T-cell (primary cell): Measurements from ENCODE around the gene MVB12B. TPM values are rescaled to one million over a fixed set of nuclear protein-coding genes. Genes with fewer than 3 reads are reported as not detected.

Experiments used
- ATAC-seq, 4 experiments: fragments of 200-7000 bp in 3 of 4; fragments of 150-1000 bp in 1 of 4; cut with Tn5 transposase; replicated peaks in 1 of 4; 1 replicate in 3 of 4; 2 replicates in 1 of 4; pipeline ENCODE4 v1.10.0; 2021; ENCODE audit warnings: moderate library complexity in 3 of 4, mild to moderate bottlenecking in 2 of 4, moderate number of reproducible peaks in 1 of 4
- CTCF ChIA-PET, 2 donors: fragments of 300-600 bp; sonication (Branson Sonifier 250); formaldehyde crosslinking; loops; one replicate each; lab custom pipeline; 2022; ENCODE audit warnings: antibody characterized with exemption in 2 of 2; lab: Charles Lee
- POLR2A ChIA-PET, 2 donors: fragments of 300-600 bp; sonication (Branson Sonifier 250); formaldehyde crosslinking; loops; one replicate each; lab custom pipeline; 2022; ENCODE audit warnings: antibody characterized with exemption in 2 of 2; lab: Charles Lee
- DNase-seq, 35 experiments: peaks; one replicate each; pipeline versions ENCODE4 v3.0.0 to v3.0.0-alpha.2; 2013 to 2023
- H3K27ac ChIP-seq: one replicate; pipeline ENCODE4 v1.5.1; 2013; ENCODE audit warnings: low read length
- H3K27me3 ChIP-seq, 2 experiments: replicated peaks in 1 of 2; 1 replicate in 1 of 2; 2 replicates in 1 of 2; pipeline versions ENCODE4 v1.6.1 to v1.7.0; 2013; ENCODE audit warnings: low read length in 1 of 2, mixed read lengths in 1 of 2; ENCODE audit not compliant: control insufficient read depth in 2 of 2, insufficient read depth in 2 of 2; ENCODE audit errors: extremely low read depth in 1 of 2
- H3K36me3 ChIP-seq, 2 donors: 1 replicate in 1 of 2; 2 replicates in 1 of 2; pipeline versions ENCODE4 v1.6.1 to v1.7.0; 2013; ENCODE audit warnings: low read length in 1 of 2; ENCODE audit not compliant: control insufficient read depth in 2 of 2, insufficient read depth in 1 of 2; ENCODE audit errors: extremely low read depth in 1 of 2
- H3K4me1 ChIP-seq, 2 experiments: 1 replicate in 1 of 2; 2 replicates in 1 of 2; pipeline versions ENCODE4 v1.6.1 to v1.7.0; 2013; ENCODE audit warnings: low read length in 2 of 2, mixed read lengths in 1 of 2; ENCODE audit not compliant: insufficient read depth in 2 of 2, control insufficient read depth in 1 of 2; ENCODE audit errors: extremely low read depth in 1 of 2
- H3K4me3 ChIP-seq, 2 donors: 1 replicate in 1 of 2; 2 replicates in 1 of 2; pipeline versions ENCODE4 v1.5.1 to v1.7.0; 2013; ENCODE audit warnings: mild to moderate bottlenecking in 2 of 2, low read length in 1 of 2, moderate library complexity in 1 of 2; ENCODE audit not compliant: control insufficient read depth in 1 of 2; ENCODE audit errors: extremely low read depth in 1 of 2
- H3K9me3 ChIP-seq: 2 replicates; pipeline ENCODE4 v1.7.0; 2013
- H3K27ac Mint-ChIP-seq, 2 donors: one replicate each; pipeline ENCODE4 v1.8.0; 2020 to 2021; ENCODE audit warnings: mild to moderate bottlenecking in 2 of 2, mixed read lengths in 2 of 2
- H3K27me3 Mint-ChIP-seq, 2 donors: one replicate each; pipeline ENCODE4 v1.8.0; 2021 to 2022; ENCODE audit warnings: mixed read lengths in 2 of 2
- H3K36me3 Mint-ChIP-seq: one replicate; pipeline ENCODE4 v1.8.0; 2021; ENCODE audit warnings: mixed read lengths
- H3K4me1 Mint-ChIP-seq, 3 donors: one replicate each; pipeline ENCODE4 v1.8.0; 2020 to 2022; ENCODE audit warnings: mixed read lengths in 3 of 3, mild to moderate bottlenecking in 1 of 3
- H3K4me3 Mint-ChIP-seq, 3 donors: one replicate each; pipeline ENCODE4 v1.8.0; 2020 to 2022; ENCODE audit warnings: mild to moderate bottlenecking in 3 of 3, mixed read lengths in 3 of 3, moderate library complexity in 3 of 3
- H3K9me3 Mint-ChIP-seq, 3 donors: one replicate each; pipeline ENCODE4 v1.8.0; 2020 to 2022; ENCODE audit warnings: mixed read lengths in 3 of 3
- WGBS: methylation state at CpG from one replicate; pipeline ENCODE4 v1.1.5; 2013; ENCODE audit warnings: missing lambda C conversion rate; ENCODE audit not compliant: insufficient coverage; 5-methylcytosine and 5-hydroxymethylcytosine counted together
- total RNA-seq, 35 experiments: library from RNA in 6 of 35; stranded (reverse) in 6 of 35; fragments of 120-200 nt in 1 of 35; gene quantifications; one replicate each; pipeline versions ENCODE4 v1.2.1 to v1.2.4 and lab custom pipeline; 2013 to 2026

Gene MVB12B
- total RNA-seq, 5 donors from 2014 or later (not counting 1 experiment from before 2014, with no cell fraction given), result 8.2 to 25.2 (median 10.6) TPM

DNA sequence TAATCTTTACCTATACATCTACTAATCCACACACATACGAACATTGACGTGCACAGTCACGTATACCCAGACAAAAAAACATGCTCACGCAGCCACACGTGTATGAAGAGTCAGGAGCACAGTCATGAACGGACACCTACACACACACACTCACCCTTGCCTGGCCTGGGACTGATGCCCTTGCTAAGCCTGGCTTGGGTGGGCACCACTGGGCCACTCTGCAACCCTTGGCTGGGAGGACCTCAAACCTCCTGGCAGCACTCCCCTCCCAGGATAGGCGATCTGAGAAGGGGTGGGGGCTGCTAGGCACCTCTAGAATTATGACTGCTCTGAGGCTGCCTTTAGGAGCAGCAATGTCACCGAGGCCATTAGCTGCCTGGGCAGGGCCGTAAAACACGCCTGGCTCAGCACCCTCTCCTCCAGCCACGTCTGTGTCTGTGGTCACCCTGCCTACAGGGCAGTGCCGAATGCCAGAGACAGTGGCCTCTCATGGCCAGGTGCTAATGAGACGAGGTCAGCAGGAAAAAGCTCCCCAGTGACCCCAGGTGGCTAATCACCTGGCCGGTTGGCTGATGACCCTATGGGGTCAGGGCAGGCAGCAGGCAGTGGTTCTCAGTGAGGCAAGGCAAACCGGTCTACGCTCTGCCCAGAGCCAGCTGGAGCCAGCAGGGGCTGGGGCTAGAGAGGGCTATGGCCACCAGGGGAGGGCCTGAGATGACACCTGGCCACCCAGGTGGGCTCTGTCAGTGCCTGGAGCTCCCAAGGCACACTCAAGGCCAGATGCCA, 33.7 kb upstream of the MVB12B start:
- H3K4me1 Mint-ChIP-seq, result no peaks in the 10 kb centered on the region
- ChIA-PET CTCF (no interaction called here), POLR2A (no interaction called here)
- Histone ChIP-seq H3K4me1 (no peaks in the 10 kb centered on the region), H3K4me3 (no peak overlapping the region), H3K36me3 (no peaks in the 10 kb centered on the region), H3K27me3 (peaks cover 0 to 32% of the 10 kb centered on the region in 2 experiments), H3K27ac (no peak overlapping the region), H3K9me3 (no peaks in the 10 kb centered on the region)
- peaks cover 7 to 13% of the 10 kb centered on the region in 2 donors for H3K27me3 Mint-ChIP-seq
- H3K36me3 Mint-ChIP-seq, result no peaks in the 10 kb centered on the region
- H3K27ac Mint-ChIP-seq, result no peak overlapping the region
- H3K9me3 Mint-ChIP-seq, result no peaks in the 10 kb centered on the region
- ATAC-seq, result no peak
- no peak overlapping the region for H3K4me3 Mint-ChIP-seq
- 84% methylated on average over 12 of the region's 16 CpGs for WGBS
- no peak for DNase-seq

DNA sequence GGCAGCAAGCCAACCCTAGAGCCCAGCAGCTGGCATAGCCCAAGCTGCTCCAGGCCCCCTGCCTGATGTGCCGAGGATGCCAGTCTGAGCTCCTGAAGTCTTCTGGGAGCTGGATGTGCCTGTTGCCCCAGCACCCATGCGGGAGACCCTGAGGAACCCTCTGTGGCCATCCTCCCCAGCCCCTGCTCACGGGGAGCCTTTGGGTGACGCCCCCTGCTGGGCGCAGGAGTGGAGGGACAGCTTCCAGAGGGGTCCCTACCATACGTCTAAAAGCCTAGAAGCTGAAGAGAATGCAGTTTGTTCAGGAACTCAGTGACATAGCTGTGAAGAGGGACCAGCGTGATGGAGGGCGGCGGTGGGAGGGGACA, 33.1 kb upstream of the MVB12B start:
- Mint-ChIP-seq H3K4me3 (no peak overlapping the region), H3K36me3 (no peaks in the 10 kb centered on the region), H3K27ac (no peak overlapping the region), H3K4me1 (no peaks in the 10 kb centered on the region), H3K9me3 (no peaks in the 10 kb centered on the region), H3K27me3 (peaks cover 7 to 13% of the 10 kb centered on the region in 2 donors)
- ATAC-seq (peak in 1 of 4 experiments; percentile 9), DNase-seq (no peak)
- Histone ChIP-seq H3K4me3 (no peak overlapping the region), H3K4me1 (no peaks in the 10 kb centered on the region), H3K27me3 (peaks cover 0 to 32% of the 10 kb centered on the region in 2 experiments), H3K36me3 (no peaks in the 10 kb centered on the region), H3K27ac (no peak overlapping the region), H3K9me3 (no peaks in the 10 kb centered on the region)
- CTCF ChIA-PET, result no interaction called here
- 61% methylated on average over 9 of the region's 9 CpGs for WGBS
- POLR2A ChIA-PET, result no interaction called here

DNA sequence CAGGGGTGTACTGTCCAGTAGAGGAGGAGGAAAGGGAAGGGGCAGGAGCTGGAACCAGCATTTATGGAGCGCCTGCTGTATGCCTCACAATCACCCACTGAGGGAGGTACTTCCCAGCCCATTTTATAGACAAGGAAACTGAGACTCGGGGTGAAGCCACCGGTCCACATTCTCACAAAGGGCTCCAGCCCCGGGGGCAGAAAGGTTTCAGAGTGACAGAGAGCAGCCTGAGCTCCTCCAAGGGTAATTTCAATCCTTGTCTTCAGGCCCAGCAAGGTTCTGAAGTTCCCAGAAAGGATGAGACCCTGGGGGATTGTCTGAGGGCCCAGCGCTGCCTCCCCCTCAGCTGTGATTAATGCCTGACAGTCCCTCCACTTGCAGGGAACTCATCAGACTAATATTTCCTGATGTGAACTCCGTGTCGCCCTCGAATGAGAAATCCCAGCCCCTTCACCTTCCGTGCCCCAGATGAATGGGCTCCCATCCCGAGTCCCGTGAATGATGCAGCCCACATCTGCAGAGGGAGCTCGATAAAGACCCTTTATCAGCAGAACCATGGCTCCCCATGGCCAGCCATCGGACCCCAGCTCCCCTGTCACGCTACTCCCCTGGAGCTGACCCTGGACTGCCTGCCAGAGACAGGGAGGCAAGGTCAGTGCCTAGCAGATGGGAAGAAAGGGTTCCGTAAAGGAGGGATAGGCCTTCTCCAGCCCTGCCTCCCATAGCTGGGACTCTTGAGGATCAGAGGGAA, 32.1 kb upstream of the MVB12B start:
- no peaks in the 10 kb centered on the region for H3K36me3 ChIP-seq

DNA sequence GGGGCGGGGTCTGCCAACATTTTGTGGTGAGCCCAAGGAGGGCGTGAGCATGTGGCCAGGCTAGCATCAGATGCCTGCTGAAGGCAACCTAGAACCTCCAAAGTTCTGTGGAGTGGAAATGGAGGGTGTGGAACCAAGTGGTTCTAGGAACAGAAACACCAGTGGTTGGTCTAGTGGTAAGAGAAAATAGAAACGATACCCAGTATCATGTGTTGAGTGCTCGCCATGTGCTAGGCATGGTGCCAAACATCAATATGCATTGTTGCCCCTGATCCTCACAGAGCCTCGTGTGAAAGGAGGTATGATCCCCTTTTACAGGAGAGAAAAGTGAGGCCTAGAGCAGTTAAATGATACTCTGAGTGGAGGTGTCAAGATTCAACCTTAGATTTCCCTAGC, 31.5 kb upstream of the MVB12B start:
- Mint-ChIP-seq H3K9me3 (no peaks in the 10 kb centered on the region), H3K27ac (no peak overlapping the region), H3K36me3 (no peaks in the 10 kb centered on the region), H3K4me3 (no peak overlapping the region), H3K27me3 (peaks cover 7 to 14% of the 10 kb centered on the region in 2 donors), H3K4me1 (no peaks in the 10 kb centered on the region)
- POLR2A ChIA-PET, result no interaction called here
- Histone ChIP-seq H3K36me3 (no peaks in the 10 kb centered on the region), H3K27me3 (peaks cover 0 to 32% of the 10 kb centered on the region in 2 experiments), H3K9me3 (no peaks in the 10 kb centered on the region), H3K4me1 (no peaks in the 10 kb centered on the region), H3K27ac (no peak overlapping the region), H3K4me3 (no peak overlapping the region)
- ATAC-seq (no peak), DNase-seq (no peak)
- 53% methylated on average over 5 of the region's 5 CpGs for WGBS
- CTCF ChIA-PET, result no interaction called here

More for the DNA sequence above, 32.1 kb upstream of the MVB12B start:
- no peak overlapping the region for H3K4me3 Mint-ChIP-seq
- Histone ChIP-seq H3K27ac (no peak overlapping the region), H3K4me1 (no peaks in the 10 kb centered on the region), H3K9me3 (no peaks in the 10 kb centered on the region), H3K4me3 (no peak overlapping the region), H3K27me3 (peaks cover 0 to 32% of the 10 kb centered on the region in 2 experiments)
- H3K27me3 Mint-ChIP-seq, result peaks cover 7 to 14% of the 10 kb centered on the region in 2 donors
- no peak for ATAC-seq
- no peaks in the 10 kb centered on the region for H3K36me3 Mint-ChIP-seq
- H3K27ac Mint-ChIP-seq, result no peak overlapping the region
- no peak for DNase-seq
- 85% methylated on average over 12 of the region's 15 CpGs for WGBS
- ChIA-PET POLR2A (no interaction called here), CTCF (interaction anchor here in 1 of 2 donors (0.5 kb wide), 1 partner anchor 126 kb away, joined by 5 read pairs; no protein-coding TSS in a partner anchor)
- H3K9me3 Mint-ChIP-seq, result no peaks in the 10 kb centered on the region
- no peaks in the 10 kb centered on the region for H3K4me1 Mint-ChIP-seq

DNA sequence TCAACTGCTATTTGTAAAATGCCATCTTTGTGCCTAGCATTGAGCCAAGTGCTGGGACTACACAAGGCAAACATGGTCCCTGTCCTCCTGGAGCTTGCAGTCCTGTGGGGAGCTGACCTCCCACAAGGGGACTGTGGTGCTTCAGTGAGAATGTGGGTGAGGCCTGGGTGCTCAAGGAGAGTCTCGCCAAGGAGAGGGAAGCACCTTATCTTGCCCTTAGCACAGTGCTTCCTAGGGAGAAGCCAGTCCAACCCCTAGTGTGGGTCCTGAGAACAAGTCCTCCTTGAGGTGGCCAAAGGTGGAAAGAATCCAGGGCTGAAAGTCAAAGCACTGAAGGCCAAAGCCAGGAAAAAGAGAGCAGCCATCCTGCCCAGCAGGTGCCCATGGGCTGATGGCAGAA, 31.1 kb upstream of the MVB12B start:
- Histone ChIP-seq H3K27me3 (peaks cover 0 to 32% of the 10 kb centered on the region in 2 experiments), H3K4me3 (no peak overlapping the region), H3K4me1 (no peaks in the 10 kb centered on the region), H3K36me3 (no peaks in the 10 kb centered on the region), H3K9me3 (no peaks in the 10 kb centered on the region), H3K27ac (no peak overlapping the region)
- Mint-ChIP-seq H3K27me3 (peaks cover 7 to 14% of the 10 kb centered on the region in 2 donors), H3K27ac (no peak overlapping the region), H3K36me3 (no peaks in the 10 kb centered on the region), H3K4me3 (no peak overlapping the region), H3K4me1 (no peaks in the 10 kb centered on the region), H3K9me3 (no peaks in the 10 kb centered on the region)
- ChIA-PET POLR2A (no interaction called here), CTCF (no interaction called here)
- DNase-seq (no peak), ATAC-seq (no peak)
- WGBS, result 86% methylated on average over 1 of the region's 1 CpG

DNA sequence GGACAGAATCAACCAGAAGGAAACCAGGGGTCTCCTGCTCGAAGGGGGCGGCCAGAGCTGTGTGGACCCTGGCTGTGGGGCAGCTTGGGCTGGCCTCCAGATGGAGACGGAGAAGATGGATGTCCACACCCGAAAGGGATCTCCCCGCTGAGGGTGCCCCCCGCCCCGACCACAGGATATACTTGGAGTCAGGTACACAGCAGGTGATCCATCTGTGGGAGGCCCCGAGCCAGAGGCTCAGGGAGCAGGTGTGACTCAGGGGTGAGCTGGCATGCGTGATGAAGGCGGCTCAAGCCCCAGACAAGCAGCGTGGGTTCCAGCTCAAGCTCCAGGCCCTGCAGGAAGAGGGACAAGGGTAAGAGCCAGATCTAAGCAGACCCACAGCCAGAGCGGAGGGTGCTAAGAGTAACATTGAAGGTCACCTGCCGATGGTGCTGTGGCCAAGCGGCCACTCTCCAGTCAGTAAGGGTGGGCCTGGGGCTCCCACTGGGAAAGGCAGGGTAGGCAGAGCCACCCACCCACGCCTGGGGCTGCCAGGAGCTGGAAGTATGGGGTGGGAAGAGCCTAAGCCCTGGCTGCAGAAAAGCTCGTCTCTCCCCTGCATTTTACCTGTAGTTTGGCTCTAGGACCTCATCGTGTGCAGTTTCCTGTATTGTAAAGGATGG, 30.6 kb upstream of the MVB12B start:
- H3K4me3 ChIP-seq, result no peak overlapping the region
- H3K36me3 ChIP-seq, result no peaks in the 10 kb centered on the region
- H3K27me3 ChIP-seq, result peaks cover 0 to 29% of the 10 kb centered on the region in 2 experiments
- H3K4me1 ChIP-seq, result no peaks in the 10 kb centered on the region
- POLR2A ChIA-PET, result no interaction called here
- peaks cover 7 to 14% of the 10 kb centered on the region in 2 donors for H3K27me3 Mint-ChIP-seq
- H3K36me3 Mint-ChIP-seq, result no peaks in the 10 kb centered on the region
- WGBS, result 74% methylated on average over 11 of the region's 17 CpGs
- H3K9me3 Mint-ChIP-seq, result no peaks in the 10 kb centered on the region
- CTCF ChIA-PET, result no interaction called here
- H3K4me1 Mint-ChIP-seq, result no peaks in the 10 kb centered on the region
- no peak for DNase-seq
- no peak overlapping the region for H3K27ac ChIP-seq
- no peak overlapping the region for H3K27ac Mint-ChIP-seq
- no peaks in the 10 kb centered on the region for H3K9me3 ChIP-seq
- no peak overlapping the region for H3K4me3 Mint-ChIP-seq
- no peak for ATAC-seq
